Suprapubic skin (tissue), 4 donors: Measurements from ENCODE around the gene MAPK4. TPM values are rescaled to one million over a fixed set of nuclear protein-coding genes. Genes with fewer than 3 reads are reported as not detected.

Source experiments
- DNase-seq, 2 donors: peaks; one replicate each; pipeline ENCODE4 v3.0.0-alpha.2; 2019; ENCODE audit warnings: low spot score in 2 of 2
- H3K27ac ChIP-seq: fragments of 200-600 bp; sonication (generic); one replicate; pipeline ENCODE4 v1.5.1; 2019
- H3K27me3 ChIP-seq: fragments of 200-600 bp; sonication (generic); one replicate; pipeline ENCODE4 v1.5.1; 2019
- H3K36me3 ChIP-seq: fragments of 200-600 bp; sonication (generic); one replicate; pipeline ENCODE4 v1.5.1; 2019
- H3K4me1 ChIP-seq: fragments of 200-600 bp; sonication (generic); one replicate; pipeline ENCODE4 v1.5.1; 2019
- H3K4me3 ChIP-seq: fragments of 200-600 bp; sonication (generic); one replicate; pipeline ENCODE4 v1.5.1; 2019; ENCODE audit warnings: mild to moderate bottlenecking
- H3K9me3 ChIP-seq: fragments of 200-600 bp; sonication (generic); one replicate; pipeline ENCODE4 v1.5.1; 2019
- EP300 ChIP-seq: sonication (generic); formaldehyde crosslinking; IDR thresholded peaks from one replicate; pipeline ENCODE4 v1.6.1; 2017; ENCODE audit warnings: antibody characterized with exemption
- POLR2A ChIP-seq, 2 donors: fragments of 450-650 bp; IDR thresholded peaks; one replicate each; pipeline ENCODE4 v1.6.1; 2017; ENCODE audit warnings: antibody characterized with exemption in 2 of 2, mild to moderate bottlenecking in 2 of 2, moderate library complexity in 2 of 2
- POLR2AphosphoS5 ChIP-seq, 3 donors: sonication (generic); formaldehyde crosslinking; IDR thresholded peaks; one replicate each; pipeline ENCODE4 v1.6.1; 2017; ENCODE audit warnings: antibody characterized with exemption in 3 of 3
- WGBS: methylation state at CpG from one replicate; pipeline ENCODE4 v1.1.5; 2018; 5-methylcytosine and 5-hydroxymethylcytosine counted together
- total RNA-seq, 4 donors: library from RNA; depleted of rRNA; stranded (reverse); fragments of >200 nt; gene quantifications; one replicate each; pipeline ENCODE4 v1.1.0, GENCODE V29; 2016
- TF ChIP-seq, protein P1 (sequence below), 2 donors: fragments of 200-600 bp in 1 of 2; fragments of 450-650 bp in 1 of 2; sonication (generic) in 1 of 2; IDR thresholded peaks; one replicate each; pipeline ENCODE4 v1.5.1; 2016 to 2019; ENCODE audit warnings: antibody characterized with exemption in 2 of 2, mild to moderate bottlenecking in 1 of 2, moderate library complexity in 1 of 2

MAPK4 gene
- total RNA-seq, 4 donors from 2014 or later: 1.9 to 4.8 (median 2.4) TPM

DNA sequence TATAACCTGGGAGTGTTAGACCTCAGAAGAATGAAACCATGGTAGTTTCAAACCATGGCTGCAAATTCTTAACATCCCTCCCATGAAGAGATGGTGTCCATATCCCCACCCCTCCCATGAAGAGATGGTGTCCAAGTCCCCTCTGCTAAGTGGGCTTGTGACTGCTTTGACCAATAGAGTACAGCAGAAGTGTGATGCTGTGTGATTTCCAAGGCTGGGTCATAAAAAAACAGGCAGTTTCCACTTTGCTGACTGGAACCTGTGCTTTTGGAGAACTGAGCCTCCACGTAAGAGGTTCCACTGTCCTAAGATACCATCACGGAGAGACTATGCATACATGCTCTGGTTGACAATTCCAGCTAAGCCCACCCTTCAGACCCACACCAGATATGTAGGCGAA lies 194.4 kb downstream of the MAPK4 start:
- no peak overlapping the region for H3K4me3 ChIP-seq
- TF ChIP-seq POLR2AphosphoS5 (IDR thresholded peaks at IDR 0.05): no peak
- no peak for TF ChIP-seq POLR2A (IDR thresholded peaks at IDR 0.05)
- TF ChIP-seq, protein P1, sequence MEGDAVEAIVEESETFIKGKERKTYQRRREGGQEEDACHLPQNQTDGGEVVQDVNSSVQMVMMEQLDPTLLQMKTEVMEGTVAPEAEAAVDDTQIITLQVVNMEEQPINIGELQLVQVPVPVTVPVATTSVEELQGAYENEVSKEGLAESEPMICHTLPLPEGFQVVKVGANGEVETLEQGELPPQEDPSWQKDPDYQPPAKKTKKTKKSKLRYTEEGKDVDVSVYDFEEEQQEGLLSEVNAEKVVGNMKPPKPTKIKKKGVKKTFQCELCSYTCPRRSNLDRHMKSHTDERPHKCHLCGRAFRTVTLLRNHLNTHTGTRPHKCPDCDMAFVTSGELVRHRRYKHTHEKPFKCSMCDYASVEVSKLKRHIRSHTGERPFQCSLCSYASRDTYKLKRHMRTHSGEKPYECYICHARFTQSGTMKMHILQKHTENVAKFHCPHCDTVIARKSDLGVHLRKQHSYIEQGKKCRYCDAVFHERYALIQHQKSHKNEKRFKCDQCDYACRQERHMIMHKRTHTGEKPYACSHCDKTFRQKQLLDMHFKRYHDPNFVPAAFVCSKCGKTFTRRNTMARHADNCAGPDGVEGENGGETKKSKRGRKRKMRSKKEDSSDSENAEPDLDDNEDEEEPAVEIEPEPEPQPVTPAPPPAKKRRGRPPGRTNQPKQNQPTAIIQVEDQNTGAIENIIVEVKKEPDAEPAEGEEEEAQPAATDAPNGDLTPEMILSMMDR (IDR thresholded peaks at IDR 0.05): no peak
- no peak for TF ChIP-seq EP300
- H3K36me3 ChIP-seq: no peaks in the 10 kb centered on the region
- no peak for DNase-seq
- H3K27me3 ChIP-seq: peaks cover 7% of the 10 kb centered on the region
- H3K9me3 ChIP-seq: no peaks in the 10 kb centered on the region
- 95% methylated on average over 3 of the region's 3 CpGs for WGBS
- H3K27ac ChIP-seq: no peak overlapping the region
- no peaks in the 10 kb centered on the region for H3K4me1 ChIP-seq

DNA sequence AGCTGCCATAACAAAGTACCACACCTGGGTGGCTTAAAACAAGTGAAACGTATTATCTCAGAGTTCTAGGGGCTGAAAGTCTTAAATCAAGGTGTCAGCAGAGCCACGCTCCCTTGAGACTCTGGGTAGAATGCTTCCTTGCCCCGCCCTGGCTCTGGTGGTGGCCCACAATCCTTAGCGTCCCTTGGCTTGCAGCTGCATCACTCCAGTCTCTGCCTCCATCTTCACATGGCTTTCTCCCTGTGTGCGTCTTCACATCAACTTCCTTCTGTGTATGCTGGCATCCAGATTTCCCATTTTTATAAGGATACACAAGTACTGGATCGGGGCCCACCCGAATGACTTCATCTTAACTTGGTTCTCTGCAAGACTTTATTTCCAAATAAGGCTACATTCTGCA lies 197.5 kb downstream of the MAPK4 start:
- no peak for DNase-seq
- 54% methylated on average over 7 of the region's 7 CpGs for WGBS
- TF ChIP-seq, protein P1 (IDR thresholded peaks at IDR 0.05): no peak
- TF ChIP-seq POLR2AphosphoS5 (IDR thresholded peaks at IDR 0.05) (no peak), EP300 (no peak)
- no peak overlapping the region for H3K4me3 ChIP-seq
- peaks cover 3% of the 10 kb centered on the region for H3K27me3 ChIP-seq
- no peaks in the 10 kb centered on the region for H3K4me1 ChIP-seq
- H3K36me3 ChIP-seq: no peaks in the 10 kb centered on the region
- no peak overlapping the region for H3K27ac ChIP-seq
- no peaks in the 10 kb centered on the region for H3K9me3 ChIP-seq

DNA sequence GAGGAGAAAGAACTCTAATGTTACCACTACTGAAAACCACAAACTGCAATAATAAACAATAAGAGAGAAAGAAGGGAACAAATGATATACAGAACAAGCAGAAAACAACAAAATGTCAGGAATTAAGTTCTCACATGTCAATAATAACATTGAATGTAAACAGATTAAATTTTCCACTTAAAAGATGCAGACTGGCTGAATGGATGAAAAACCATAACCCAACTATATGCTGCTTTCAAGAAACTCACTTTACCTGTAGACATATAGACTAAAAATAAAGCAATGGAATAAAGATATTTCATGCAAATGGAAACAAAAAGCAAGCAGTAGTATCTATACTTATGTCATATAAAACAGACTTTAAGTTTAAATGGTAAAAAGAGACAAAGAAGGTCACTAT lies 209.6 kb downstream of the MAPK4 start:
- no peak overlapping the region for H3K27ac ChIP-seq
- H3K27me3 ChIP-seq: peaks cover 4% of the 10 kb centered on the region
- TF ChIP-seq, protein P1 (IDR thresholded peaks at IDR 0.05): no peak
- TF ChIP-seq EP300 (no peak), POLR2A (IDR thresholded peaks at IDR 0.05) (no peak), POLR2AphosphoS5 (IDR thresholded peaks at IDR 0.05) (no peak)
- DNase-seq: no peak
- no peaks in the 10 kb centered on the region for H3K36me3 ChIP-seq
- H3K4me3 ChIP-seq: no peak overlapping the region
- peaks cover 3% of the 10 kb centered on the region for H3K9me3 ChIP-seq
- no peaks in the 10 kb centered on the region for H3K4me1 ChIP-seq

DNA sequence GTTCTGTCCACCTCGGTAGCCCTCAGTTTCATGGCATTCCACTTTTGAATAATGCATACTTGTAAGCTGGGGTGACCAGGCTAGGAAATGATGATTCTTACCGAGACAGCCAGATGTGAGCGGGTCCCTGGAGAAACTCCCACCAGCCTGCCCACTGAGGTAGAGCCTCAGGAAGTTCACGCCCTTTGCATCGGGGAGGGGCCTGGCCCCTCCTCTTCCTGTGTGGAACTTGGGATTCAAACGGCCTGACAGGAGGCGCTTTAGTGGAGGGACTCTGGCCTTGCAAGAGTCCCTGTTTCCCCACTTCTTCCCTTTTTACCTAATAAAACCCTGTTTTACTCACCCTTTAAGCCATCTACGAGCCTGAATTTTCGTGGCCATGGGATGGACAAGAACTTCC lies 215.3 kb downstream of the MAPK4 start:
- no peak for DNase-seq
- no peaks in the 10 kb centered on the region for H3K27me3 ChIP-seq
- 84% methylated on average over 9 of the region's 9 CpGs for WGBS
- H3K9me3 ChIP-seq: peaks cover 3% of the 10 kb centered on the region
- TF ChIP-seq, protein P1 (IDR thresholded peaks at IDR 0.05): no peak
- TF ChIP-seq EP300: no peak
- no peaks in the 10 kb centered on the region for H3K4me1 ChIP-seq
- H3K4me3 ChIP-seq: no peak overlapping the region
- no peaks in the 10 kb centered on the region for H3K36me3 ChIP-seq
- no peak overlapping the region for H3K27ac ChIP-seq

DNA sequence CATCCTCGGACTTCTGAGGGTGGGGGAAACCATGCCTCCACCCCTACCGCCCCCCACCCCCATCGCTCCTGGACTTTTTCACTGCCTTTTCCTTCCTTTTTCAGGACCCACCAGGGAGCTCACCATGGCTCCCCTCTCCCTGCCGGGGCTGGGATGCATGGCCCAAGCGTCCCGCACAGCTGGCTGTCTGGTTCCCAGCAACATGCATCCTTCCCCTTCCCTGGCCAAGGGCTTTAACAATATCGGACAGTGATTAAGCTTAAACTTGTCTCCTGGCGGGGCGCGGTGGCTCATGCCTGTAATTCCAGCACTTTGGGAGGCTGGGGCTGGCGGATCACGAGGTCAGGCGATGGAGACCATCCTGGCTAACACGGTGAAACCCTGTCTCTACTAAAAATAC lies 215.8 kb downstream of the MAPK4 start:
- H3K4me3 ChIP-seq: no peak overlapping the region
- H3K9me3 ChIP-seq: peaks cover 3% of the 10 kb centered on the region
- no peak for DNase-seq
- WGBS: 92% methylated on average over 14 of the region's 14 CpGs
- no peaks in the 10 kb centered on the region for H3K36me3 ChIP-seq
- no peak overlapping the region for H3K27ac ChIP-seq
- H3K4me1 ChIP-seq: no peaks in the 10 kb centered on the region
- TF ChIP-seq POLR2AphosphoS5 (IDR thresholded peaks at IDR 0.05): no peak
- no peak for TF ChIP-seq POLR2A (IDR thresholded peaks at IDR 0.05)
- no peak for TF ChIP-seq EP300
- TF ChIP-seq, protein P1 (IDR thresholded peaks at IDR 0.05): no peak
- no peaks in the 10 kb centered on the region for H3K27me3 ChIP-seq
